Astrocyte (in vitro differentiated cells and primary cell): ENCODE results near the gene ULBP2. TPM values are rescaled to one million over a fixed set of nuclear protein-coding genes. Genes with fewer than 3 reads are reported as not detected.
"Not testable (repeated sequence)": the region's sequence is repeated elsewhere in the genome, so short reads cannot be mapped to it uniquely, and the experiment has no call there.

Source experiments
- DNase-seq: peaks from one replicate; pipeline ENCODE4 v3.0.0-alpha.2; 2010; ENCODE audit warnings: low read depth
- FAIRE-seq: peaks from 2 replicates; lab custom pipeline; 2011; peaks lifted over from hg19 to GRCh38; lab: Jason Lieb, UNC
- H2AFZ ChIP-seq: 2 replicates; pipeline ENCODE4 v1.6.0; 2012; ENCODE audit warnings: low read depth, low read length, inconsistent platforms
- H3K27ac ChIP-seq: 2 replicates; pipeline ENCODE4 v1.5.1; 2011; ENCODE audit warnings: low read depth, low read length, inconsistent platforms
- H3K27me3 ChIP-seq: 2 replicates; pipeline ENCODE4 v1.6.0; 2011; ENCODE audit warnings: low read length, inconsistent platforms; ENCODE audit not compliant: insufficient read depth
- H3K36me3 ChIP-seq: 2 replicates; pipeline ENCODE4 v1.5.1; 2011; ENCODE audit warnings: low read length, inconsistent platforms; ENCODE audit not compliant: insufficient read depth
- H3K4me1 ChIP-seq: 2 replicates; pipeline ENCODE4 v1.5.1; 2011; ENCODE audit warnings: low read length, inconsistent platforms; ENCODE audit not compliant: insufficient read depth
- H3K4me2 ChIP-seq: 2 replicates; pipeline ENCODE4 v1.6.0; 2012; ENCODE audit warnings: low read length, inconsistent platforms
- H3K4me3 ChIP-seq: 2 replicates; pipeline ENCODE4 v1.5.1; 2011; ENCODE audit warnings: low read depth, mild to moderate bottlenecking, low read length, inconsistent platforms; ENCODE audit not compliant: insufficient read depth
- H3K79me2 ChIP-seq: 2 replicates; pipeline ENCODE4 v1.6.0; 2012; ENCODE audit warnings: mild to moderate bottlenecking, low read length, inconsistent platforms; ENCODE audit not compliant: insufficient read depth
- H3K9ac ChIP-seq: 2 replicates; pipeline ENCODE4 v1.6.0; 2012; ENCODE audit warnings: mild to moderate bottlenecking, low read length, inconsistent platforms
- H3K9me3 ChIP-seq: 2 replicates; pipeline ENCODE4 v1.5.1; 2012; ENCODE audit warnings: low read depth, mild to moderate bottlenecking, low read length, inconsistent platforms; ENCODE audit not compliant: insufficient read depth
- H4K20me1 ChIP-seq: 2 replicates; pipeline ENCODE4 v1.6.0; 2012; ENCODE audit warnings: low read length, inconsistent platforms; ENCODE audit not compliant: insufficient read depth
- H3K27ac Mint-ChIP-seq: one replicate; pipeline ENCODE4 v1.8.0; 2021; ENCODE audit warnings: mild to moderate bottlenecking, mixed read lengths; ENCODE audit not compliant: unreplicated experiment
- H3K27me3 Mint-ChIP-seq: one replicate; pipeline ENCODE4 v1.8.0; 2021; ENCODE audit warnings: low read depth, mixed read lengths; ENCODE audit not compliant: unreplicated experiment
- H3K36me3 Mint-ChIP-seq: one replicate; pipeline ENCODE4 v1.8.0; 2021; ENCODE audit warnings: low read depth, mixed read lengths; ENCODE audit not compliant: unreplicated experiment
- H3K4me1 Mint-ChIP-seq: one replicate; pipeline ENCODE4 v1.8.0; 2021; ENCODE audit warnings: low read depth, mixed read lengths; ENCODE audit not compliant: unreplicated experiment
- H3K4me3 Mint-ChIP-seq: one replicate; pipeline ENCODE4 v1.8.0; 2021; ENCODE audit warnings: mild to moderate bottlenecking, moderate library complexity, mixed read lengths; ENCODE audit not compliant: unreplicated experiment
- H3K9me3 Mint-ChIP-seq: one replicate; pipeline ENCODE4 v1.8.0; 2021; ENCODE audit warnings: mild to moderate bottlenecking, mixed read lengths; ENCODE audit not compliant: unreplicated experiment
- EZH2 ChIP-seq: IDR thresholded peaks from 2 replicates; pipeline ENCODE4 v1.6.1; 2012; ENCODE audit warnings: mild to moderate bottlenecking, low read length, inconsistent platforms; ENCODE audit not compliant: insufficient read depth
- total RNA-seq: library from RNA; stranded (reverse); gene quantifications from 2 replicates; pipeline ENCODE4 v1.2.1, GENCODE V29; 2021

Gene ULBP2
- total RNA-seq, 1 donor from 2014 or later, result 7.3 TPM

- H3K4me3 Mint-ChIP-seq, H3K4me3 ChIP-seq, FAIRE-seq, H3K4me1 ChIP-seq, DNase-seq, H3K4me1 Mint-ChIP-seq, H3K36me3 ChIP-seq, H3K27ac ChIP-seq, H3K9ac ChIP-seq, H2AFZ ChIP-seq, H3K27ac Mint-ChIP-seq, H3K9me3 Mint-ChIP-seq, H3K9me3 ChIP-seq, H3K79me2 ChIP-seq, H3K36me3 Mint-ChIP-seq, H4K20me1 ChIP-seq: not testable (repeated sequence)
- Histone ChIP-seq H3K27me3 (peaks cover 64% of the 10 kb centered on the region), H3K4me2 (peak overlapping the region; percentile 15)
- peaks cover 82% of the 10 kb centered on the region for H3K27me3 Mint-ChIP-seq
- TF ChIP-seq EZH2, result peak; percentile 49
Observed at GRCh38 chr6:149954328-149954983, 12.6 kb downstream of the ULBP2 start.

GRCh38 chr6:149954984-149955653, 13.3 kb downstream of the ULBP2 start:
- not testable (repeated sequence) for FAIRE-seq, H3K9me3 ChIP-seq, H2AFZ ChIP-seq, H3K36me3 Mint-ChIP-seq, H3K27ac Mint-ChIP-seq, H3K27ac ChIP-seq, H3K9me3 Mint-ChIP-seq, H4K20me1 ChIP-seq, DNase-seq, H3K79me2 ChIP-seq, H3K4me2 ChIP-seq, H3K4me3 ChIP-seq, H3K9ac ChIP-seq, H3K4me1 Mint-ChIP-seq, H3K4me1 ChIP-seq, H3K36me3 ChIP-seq
- peaks cover 82% of the 10 kb centered on the region for H3K27me3 Mint-ChIP-seq
- peak; percentile 46 for TF ChIP-seq EZH2
- peak overlapping the region; percentile 76 for H3K4me3 Mint-ChIP-seq
- peaks cover 62% of the 10 kb centered on the region for H3K27me3 ChIP-seq

GRCh38 chr6:149955654-149956317, 14.0 kb downstream of the ULBP2 start:
- H3K27me3 Mint-ChIP-seq, result peaks cover 82% of the 10 kb centered on the region
- H3K79me2 ChIP-seq, H2AFZ ChIP-seq, H4K20me1 ChIP-seq, FAIRE-seq, H3K27ac ChIP-seq, H3K4me3 Mint-ChIP-seq, H3K9me3 ChIP-seq, H3K36me3 Mint-ChIP-seq, H3K4me3 ChIP-seq, H3K36me3 ChIP-seq, H3K4me1 Mint-ChIP-seq, DNase-seq, H3K4me2 ChIP-seq, H3K4me1 ChIP-seq, H3K9ac ChIP-seq, H3K9me3 Mint-ChIP-seq, H3K27ac Mint-ChIP-seq: not testable (repeated sequence)
- H3K27me3 ChIP-seq, result peaks cover 60% of the 10 kb centered on the region

- H3K4me1 ChIP-seq, H3K9me3 Mint-ChIP-seq, H3K4me2 ChIP-seq, H3K36me3 ChIP-seq, H2AFZ ChIP-seq, FAIRE-seq, H3K9me3 ChIP-seq, H3K79me2 ChIP-seq, H3K9ac ChIP-seq, DNase-seq, H3K4me1 Mint-ChIP-seq, H3K36me3 Mint-ChIP-seq, H3K27ac Mint-ChIP-seq, H3K27ac ChIP-seq, H3K4me3 Mint-ChIP-seq, H4K20me1 ChIP-seq, H3K4me3 ChIP-seq: not testable (repeated sequence)
- H3K27me3 ChIP-seq, result peaks cover 40% of the 10 kb centered on the region
- H3K27me3 Mint-ChIP-seq, result peaks cover 79% of the 10 kb centered on the region
Observed at GRCh38 chr6:149958124-149958523, 16.3 kb downstream of the ULBP2 start.

GRCh38 chr6:149959806-149960205, 18.0 kb downstream of the ULBP2 start:
- H3K36me3 Mint-ChIP-seq, H3K79me2 ChIP-seq, H3K9ac ChIP-seq, H3K4me3 ChIP-seq, FAIRE-seq, H3K4me1 Mint-ChIP-seq, H3K9me3 Mint-ChIP-seq, H2AFZ ChIP-seq, H3K36me3 ChIP-seq, H4K20me1 ChIP-seq, H3K27ac ChIP-seq, DNase-seq, H3K4me3 Mint-ChIP-seq, H3K4me2 ChIP-seq, H3K27ac Mint-ChIP-seq, H3K9me3 ChIP-seq: not testable (repeated sequence)
- Histone ChIP-seq H3K4me1 (peaks cover 19% of the 10 kb centered on the region), H3K27me3 (peaks cover 45% of the 10 kb centered on the region)
- H3K27me3 Mint-ChIP-seq, result peaks cover 83% of the 10 kb centered on the region
